HG02973 (cell line): ENCODE results near the gene FBL.

ENCODE experiments used
- ATAC-seq: cut with Tn5 transposase; IDR thresholded peaks from one replicate; pipeline ENCODE4 v1.9.1; 2021; ENCODE audit warnings: moderate library complexity; ENCODE audit not compliant: unreplicated experiment

Gene FBL

DNA sequence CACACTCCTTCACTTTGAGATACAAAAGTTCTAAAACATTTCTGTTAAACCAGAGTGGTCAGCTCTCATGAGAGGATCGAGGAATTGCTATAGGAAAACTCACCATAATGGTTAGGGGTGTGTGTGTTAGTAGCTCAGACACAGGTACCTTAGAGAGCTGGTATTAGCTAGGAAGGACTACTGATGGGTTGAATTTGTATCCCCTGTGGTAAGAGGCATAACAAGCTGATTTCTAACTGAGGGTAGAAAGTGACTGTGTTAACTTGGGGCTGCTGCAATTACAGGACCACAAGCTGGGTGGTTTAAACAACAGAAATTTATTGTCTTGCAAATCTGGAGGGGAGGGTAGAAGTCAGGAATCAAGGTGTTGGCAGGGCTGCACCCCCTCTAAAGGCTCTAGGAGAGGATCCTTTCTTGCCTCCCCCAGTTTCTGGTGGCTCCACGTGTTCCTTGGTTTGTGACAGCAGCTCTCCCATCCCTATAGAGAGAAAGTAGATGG is 50.1 kb downstream of the FBL start:
- no peak for ATAC-seq

DNA sequence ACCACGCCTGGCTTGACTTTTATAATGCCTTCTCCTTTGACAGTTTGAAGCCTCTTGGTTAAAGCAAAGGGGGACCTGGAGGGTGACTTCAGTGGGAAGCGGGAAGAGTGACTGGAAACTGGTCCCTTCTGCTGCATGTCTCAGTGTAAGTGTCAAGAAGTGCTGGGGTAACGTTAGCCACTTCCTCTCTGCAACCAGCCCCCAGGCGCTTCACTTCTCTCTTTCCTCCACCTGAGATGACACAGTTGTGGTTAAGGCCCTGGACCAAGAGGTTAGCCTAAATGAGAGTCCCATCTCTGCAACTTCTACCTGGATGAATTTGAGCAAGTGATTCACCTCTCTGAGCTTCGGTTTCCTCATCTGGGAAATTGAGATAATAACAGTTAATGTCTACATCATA is 51.2 kb downstream of the FBL start:
- ATAC-seq, result no peak

DNA sequence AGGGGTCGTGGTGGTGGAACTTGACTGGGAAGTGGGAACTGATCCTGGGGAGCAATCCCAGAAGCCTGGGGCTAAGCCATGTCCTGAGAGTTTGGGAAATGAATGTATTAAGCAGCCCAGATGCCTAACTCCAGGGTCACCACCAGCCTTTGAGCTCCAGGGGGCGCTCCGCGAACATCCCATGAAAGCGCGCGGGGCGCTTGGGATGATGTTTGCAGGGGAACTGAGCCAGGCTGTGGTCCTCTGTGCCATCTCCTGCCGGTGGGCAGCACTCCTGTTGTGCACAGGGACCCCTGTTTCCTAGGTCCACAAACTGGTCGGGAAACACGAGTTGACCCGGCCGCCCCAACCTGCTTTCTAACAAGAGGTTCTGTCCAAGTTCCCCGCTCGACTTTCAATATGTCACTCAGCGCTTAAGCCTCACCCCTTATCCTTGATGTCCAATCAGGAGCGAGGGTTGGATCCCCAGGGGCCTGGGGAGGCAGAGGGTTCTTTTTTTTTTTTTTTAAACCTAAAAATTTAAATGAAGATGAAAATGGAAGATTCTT is 53.1 kb downstream of the FBL start:
- ATAC-seq, result peak; percentile 59

DNA sequence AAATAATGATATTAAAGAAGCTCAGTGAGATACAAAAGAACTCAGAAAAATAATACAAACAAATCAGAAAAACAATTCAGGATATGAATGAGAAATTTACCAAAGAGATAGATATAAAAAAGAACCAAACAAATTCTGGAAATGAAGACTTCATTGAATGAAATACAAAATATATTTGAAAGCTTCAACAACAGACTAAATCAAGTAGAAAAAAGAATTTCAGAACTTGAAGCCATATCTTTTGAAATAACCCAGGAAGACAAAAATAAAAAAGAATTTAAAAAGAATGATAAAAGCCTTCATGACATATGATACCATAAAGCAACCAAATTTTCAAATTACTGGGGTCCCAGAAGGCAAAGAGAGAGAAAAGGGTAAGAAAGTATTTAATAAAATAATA is 57.9 kb downstream of the FBL start:
- ATAC-seq, result no peak
